Hepatic stellate cell (primary cell): Measurements from ENCODE around the gene FEM1C.

Experiments
- DNase-seq: peaks from one replicate; pipeline ENCODE4 v3.0.0; 2011; ENCODE audit warnings: low spot score

FEM1C gene, protein sequence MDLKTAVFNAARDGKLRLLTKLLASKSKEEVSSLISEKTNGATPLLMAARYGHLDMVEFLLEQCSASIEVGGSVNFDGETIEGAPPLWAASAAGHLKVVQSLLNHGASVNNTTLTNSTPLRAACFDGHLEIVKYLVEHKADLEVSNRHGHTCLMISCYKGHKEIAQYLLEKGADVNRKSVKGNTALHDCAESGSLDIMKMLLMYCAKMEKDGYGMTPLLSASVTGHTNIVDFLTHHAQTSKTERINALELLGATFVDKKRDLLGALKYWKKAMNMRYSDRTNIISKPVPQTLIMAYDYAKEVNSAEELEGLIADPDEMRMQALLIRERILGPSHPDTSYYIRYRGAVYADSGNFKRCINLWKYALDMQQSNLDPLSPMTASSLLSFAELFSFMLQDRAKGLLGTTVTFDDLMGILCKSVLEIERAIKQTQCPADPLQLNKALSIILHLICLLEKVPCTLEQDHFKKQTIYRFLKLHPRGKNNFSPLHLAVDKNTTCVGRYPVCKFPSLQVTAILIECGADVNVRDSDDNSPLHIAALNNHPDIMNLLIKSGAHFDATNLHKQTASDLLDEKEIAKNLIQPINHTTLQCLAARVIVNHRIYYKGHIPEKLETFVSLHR

DNA sequence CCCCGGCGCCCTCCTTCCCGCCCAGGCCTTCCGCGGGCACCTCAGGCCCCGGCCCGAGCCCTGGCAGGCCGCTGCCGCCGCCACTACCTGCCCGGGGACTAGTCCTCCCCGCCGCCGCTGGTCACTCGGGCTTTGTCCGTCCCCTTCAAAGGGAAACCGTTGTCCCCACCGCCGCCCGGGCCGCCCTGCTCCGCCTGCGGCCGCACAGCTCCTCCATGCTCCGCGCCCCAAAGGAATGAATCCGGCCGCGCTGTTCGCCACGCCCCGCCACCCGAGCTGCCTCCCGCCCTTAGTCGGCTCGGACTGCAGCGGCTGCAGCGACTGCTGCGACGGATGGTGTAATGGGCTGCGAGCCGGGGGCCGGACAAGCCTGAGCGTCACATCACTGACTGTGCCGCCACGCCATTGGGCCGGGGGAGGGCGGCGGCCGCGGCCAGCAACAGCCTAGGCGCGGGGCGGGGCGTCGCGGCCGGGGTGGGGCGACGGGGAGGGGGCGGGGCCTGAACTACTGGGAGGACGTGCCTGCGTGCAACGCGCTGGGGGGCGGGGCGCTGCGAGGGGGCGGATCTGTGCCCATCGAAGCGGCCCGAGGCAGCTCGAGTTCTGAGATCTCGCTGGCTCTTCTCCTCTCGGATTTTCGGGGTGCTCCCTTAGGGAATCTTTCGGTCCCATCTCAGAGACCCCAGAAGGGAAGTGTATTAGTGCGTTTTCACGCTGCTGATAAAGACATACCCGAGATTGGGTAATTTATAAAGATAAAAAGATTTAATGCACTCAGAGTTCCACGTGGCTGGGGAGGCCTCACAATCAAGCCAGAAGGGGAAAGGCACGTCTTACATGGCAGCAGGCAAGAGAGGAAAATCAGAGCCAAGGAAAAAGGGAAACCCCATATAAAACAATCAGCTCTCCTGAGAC lies at the start of gene FEM1C:
FEM1C (minus strand) TSS at position 340 of the 915 bp plus-strand sequence. CDS start 1,282 bp downstream, outside the sequence.
- DNase-seq: peak; percentile 94

DNA sequence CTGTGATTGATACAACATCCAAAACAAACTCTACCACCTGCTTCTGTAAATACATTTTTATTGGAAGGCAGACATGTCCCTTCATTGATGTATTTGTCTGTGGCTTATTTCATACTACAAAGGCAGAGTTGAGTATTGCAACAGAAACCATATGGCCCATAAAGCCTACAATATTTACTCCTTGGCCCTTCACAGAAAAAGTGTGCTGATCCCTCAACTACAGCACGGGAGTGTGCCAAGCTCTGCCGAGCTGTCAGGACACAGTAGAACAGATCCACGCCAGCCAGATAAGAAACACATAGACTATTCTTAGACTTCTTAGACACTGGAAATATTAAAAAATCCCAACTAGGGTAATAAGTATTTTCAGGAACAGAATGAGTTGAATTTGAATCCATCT lies 44.5 kb upstream of the FEM1C start:
- no peak for DNase-seq

DNA sequence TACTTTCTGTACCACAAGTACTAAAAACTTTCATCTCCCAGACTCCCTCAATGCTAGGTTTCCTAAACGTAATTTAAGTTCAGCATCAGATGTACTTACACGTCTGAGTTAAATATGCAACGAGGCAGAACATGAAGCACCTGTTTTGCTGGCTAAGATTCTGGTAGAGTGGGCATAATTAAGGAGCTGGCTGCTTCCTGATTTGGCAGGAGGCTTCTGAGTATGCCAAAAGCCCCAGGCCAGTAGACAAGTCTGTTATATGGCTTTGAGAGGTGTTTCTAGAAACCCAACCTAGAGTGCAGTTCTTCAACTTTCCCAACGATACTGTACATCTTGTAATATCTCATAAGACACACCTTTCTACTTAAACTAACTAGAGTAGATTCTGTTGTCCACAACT lies 44.1 kb upstream of the FEM1C start:
- no peak for DNase-seq

DNA sequence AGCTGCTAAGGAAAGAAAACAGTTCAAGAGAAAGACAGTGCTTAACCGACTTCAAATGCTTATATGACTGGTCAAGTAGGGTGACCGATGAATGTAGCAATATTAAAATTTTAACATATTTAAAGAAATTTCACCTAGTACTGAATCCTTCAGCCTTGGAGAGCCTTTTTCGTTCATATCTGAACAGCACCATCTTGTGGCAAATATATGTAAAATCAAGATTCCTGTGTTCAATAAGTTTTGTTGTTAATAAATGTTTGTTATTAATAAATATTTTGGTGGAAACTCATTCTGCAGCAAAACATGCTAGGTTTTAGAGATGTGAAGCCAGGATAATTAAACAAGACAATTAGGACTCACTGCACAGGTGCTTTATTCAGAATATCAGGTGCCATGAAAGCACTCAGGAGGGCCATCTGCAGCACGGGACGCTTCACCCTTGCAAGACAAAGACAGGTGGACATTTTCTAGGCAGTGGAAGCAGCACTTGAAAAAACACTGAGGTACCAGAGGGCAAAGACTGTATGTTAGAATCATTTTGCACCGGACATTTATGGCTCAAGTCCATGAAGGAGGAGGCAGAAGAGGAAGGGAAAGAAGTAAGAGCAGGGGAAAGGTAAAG lies 42.1 kb upstream of the FEM1C start:
- no peak for DNase-seq

DNA sequence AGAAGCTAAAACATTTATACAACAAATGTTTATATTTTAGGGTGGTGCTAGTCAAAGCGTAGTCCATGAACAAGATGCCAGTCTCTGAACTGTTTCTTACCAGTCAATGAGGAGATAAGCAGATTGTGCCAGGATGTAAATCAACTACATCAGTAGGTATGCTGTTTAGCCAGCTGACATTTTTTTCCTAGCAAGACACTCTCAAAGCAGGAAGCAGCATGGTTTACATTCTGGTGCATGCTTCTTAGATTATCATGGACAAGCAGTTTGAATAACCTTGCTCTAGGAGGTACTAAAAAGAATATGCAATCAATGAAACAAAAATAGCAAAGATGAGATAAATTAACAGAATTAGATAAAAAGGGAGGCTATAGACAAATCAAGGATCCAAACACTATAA lies 40.7 kb upstream of the FEM1C start:
- DNase-seq: no peak

DNA sequence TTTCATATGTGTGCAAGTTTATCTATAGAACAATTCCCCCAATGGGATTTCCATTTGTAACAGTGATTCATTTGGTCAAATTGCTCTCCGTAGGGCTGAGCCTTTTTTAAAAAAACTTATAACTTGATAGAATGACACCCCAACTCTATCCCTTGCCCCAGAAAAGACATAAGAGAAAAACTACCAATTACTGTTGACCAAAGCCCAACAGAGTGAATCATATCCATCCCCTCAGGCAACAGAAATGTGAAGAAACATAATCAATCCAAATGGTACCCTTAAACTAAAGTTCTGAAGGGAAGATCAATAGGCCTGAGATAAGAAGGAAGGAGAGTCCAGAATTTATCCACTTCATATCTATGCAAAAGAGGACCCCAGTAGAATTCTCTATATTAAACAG lies 39.9 kb upstream of the FEM1C start:
- DNase-seq: no peak

DNA sequence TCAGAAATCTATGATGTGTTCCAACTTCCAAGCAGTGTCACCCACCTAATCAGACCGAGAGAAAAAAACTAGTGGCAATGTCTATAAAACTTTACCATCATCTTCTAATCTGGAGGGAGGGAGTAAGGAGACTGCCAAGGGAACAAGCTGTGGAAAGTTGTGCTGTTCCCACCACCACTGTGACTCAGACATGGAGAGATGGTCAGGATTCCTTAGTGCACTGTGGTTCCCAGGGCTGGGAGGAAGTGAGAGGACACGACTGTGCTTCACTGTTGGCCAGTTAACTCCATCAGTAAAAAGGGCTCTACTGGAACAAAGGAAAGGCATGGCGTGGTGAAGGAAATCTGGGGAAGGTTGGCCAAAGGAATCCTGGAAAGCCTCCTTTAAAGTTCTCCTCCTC lies 38.9 kb upstream of the FEM1C start:
- DNase-seq: peak; percentile 73

DNA sequence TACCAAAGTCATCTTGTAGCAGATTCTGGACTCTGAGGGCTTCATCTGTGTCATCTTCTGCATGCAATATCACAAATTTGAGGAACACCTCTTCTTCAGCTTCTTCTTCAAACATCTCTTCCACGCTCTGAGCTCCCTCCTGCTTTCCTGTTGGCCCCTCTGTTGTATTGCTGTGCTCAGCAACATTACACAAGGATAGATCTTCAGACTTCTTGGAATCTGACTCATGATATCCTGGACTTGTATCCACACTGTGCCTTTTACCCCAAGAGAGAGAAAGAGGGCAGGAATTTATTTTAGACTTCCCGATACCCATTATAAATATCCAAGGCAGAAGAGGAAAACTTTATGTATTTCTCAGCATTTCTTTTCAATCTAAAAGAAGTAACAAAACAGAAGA lies 36.4 kb upstream of the FEM1C start:
- DNase-seq: no peak

DNA sequence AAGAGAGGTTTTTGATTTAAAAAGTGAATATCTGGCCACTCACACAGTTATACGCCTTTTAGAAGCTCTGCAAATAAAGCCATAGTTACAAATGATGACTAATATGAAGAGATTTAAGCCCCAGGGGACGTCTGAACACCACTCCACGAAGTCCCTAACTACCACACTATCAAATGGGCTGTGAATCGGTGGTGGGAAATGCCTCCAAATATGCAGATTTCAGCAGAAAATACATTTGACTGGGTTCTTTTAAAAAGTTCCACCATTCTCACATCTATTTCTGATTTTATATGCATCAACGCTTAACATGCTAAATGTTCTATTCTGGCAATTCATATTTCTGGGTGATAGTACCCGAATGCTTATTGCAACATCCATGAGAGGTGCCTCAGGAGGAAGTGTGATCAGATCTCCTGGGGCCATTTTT lies 35.2 kb upstream of the FEM1C start:
- no peak for DNase-seq

DNA sequence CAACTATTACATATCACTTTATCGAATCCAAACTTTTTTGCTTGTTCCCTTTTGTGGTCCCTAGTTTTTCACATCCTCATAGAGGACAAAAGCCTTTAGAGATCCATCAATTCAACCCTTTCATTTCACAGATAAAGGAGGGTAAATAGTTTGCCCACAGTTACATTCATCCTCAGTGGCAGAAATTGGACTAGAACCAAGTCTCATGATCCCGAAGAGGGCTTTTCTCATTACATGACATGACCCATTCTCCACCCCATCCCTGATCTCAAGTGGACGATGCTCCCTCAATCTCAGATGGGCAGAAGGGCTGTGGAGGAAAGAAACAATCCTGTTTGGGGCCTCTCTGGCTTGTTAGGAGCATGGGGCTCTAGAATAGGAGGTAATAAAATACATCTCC lies 34.6 kb upstream of the FEM1C start:
- DNase-seq: no peak

DNA sequence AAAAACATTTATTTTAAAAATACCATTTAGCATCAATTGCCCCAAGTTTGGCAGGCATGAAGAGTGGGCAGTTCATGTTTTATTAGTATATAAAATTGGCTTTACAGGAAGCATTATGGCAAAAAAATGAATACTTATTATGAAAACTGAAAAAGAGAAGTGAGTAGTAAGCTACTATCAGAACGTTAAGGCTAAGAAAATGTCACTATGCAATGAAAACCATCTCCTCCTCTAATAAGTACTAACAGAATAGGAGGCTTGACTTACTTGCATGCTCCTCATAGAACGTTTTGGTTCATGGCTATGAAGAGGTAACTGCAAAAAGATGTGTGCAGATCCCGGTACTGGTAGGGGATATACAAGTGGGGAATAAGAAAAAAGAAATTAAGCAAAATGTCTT lies 34.1 kb upstream of the FEM1C start:
- no peak for DNase-seq

DNA sequence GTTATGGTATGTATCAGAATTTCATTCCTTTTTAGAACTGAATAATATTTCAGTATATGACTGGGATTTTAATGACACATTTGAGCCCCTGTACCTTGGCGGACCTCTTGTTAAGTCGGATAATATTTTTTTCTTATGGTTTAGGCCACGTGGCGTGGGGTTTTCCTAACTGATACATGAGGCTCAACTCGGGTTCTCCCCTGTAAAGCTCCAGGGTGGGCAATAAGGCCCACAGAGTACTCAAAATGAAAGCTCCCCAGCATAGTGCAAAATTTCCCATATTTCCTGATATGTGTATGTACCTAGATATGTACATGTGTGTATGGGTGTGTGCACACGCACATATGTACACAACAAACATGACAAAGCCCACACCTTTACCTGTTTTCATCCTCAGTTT lies 33.2 kb upstream of the FEM1C start:
- no peak for DNase-seq

DNA sequence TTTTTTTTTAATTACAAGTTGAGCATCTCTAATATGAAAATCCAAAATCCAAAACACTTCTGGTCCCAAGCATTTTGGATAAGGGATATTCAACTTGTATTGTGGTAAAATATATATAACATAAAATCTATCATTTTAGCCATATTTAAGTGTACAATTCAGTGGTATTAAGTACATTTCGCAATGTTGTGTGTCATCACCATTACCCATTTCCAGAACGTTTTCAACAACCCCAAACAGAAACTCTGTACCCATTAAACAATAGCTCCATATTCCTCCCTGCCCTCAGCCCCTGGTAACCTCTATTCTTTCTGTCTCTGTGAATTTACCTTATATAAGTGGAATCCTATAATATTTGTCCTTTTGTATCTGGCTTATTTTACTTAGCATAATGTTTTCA lies 32.8 kb upstream of the FEM1C start:
- DNase-seq: no peak

DNA sequence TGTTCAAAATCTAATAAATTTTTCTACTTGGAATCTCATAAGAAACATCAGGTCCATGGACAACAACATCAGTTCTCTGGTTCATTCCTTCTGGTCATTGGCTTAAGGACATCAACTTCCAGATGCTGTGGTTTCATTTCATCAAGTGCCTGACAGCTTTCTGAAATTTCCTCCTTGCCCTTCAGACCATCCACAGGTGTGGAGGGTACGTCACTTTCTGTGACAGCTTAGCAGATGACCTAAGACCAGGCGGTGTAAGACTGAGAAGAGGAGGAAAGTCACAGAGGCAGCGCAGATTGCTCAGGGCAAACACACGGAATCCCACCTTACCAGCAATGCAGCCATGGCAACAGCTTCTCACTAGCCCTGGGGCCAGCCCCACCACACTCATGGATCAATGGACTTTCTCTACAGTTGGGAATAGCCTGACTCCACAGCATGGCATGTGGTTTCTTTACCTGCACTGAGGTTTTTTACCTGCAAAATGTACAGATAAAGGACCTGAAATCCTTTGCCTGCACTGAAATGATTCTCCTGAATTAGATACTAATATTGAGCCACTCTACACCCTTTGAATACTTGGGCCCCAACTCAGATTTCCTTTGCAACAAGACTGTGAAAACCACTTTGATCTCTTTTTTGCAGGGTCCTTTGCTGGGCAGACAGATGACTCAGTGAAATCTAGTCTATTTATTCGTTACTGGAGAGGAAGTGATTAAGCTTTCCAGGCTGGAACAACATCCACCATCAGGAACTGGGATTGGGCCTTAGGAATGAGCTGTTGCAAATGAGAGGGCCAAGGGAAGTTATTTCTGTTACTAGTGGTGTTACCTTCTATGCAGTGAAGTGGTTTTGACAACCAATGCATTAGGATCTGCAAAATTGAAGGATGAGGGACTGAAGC lies 30.8 kb upstream of the FEM1C start:
- peak; percentile 46 for DNase-seq

DNA sequence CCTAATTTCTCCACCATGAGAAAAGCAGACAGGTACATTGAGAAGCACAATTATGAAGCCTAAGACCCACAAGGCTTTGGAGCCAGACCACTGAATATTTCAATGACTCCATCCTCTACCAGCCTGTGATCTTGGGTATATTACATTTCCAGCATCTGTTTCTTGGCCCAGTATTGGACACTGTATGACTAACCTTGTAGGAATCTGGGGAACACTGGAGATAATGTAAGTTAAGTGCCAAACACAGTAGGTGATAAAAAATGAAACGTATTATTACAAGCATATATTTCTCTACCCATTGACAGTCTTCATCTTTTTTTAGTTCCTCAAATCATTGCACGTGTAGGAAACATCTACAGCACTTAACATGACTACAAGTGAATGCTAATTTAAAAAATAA lies 28.6 kb upstream of the FEM1C start:
- no peak for DNase-seq

DNA sequence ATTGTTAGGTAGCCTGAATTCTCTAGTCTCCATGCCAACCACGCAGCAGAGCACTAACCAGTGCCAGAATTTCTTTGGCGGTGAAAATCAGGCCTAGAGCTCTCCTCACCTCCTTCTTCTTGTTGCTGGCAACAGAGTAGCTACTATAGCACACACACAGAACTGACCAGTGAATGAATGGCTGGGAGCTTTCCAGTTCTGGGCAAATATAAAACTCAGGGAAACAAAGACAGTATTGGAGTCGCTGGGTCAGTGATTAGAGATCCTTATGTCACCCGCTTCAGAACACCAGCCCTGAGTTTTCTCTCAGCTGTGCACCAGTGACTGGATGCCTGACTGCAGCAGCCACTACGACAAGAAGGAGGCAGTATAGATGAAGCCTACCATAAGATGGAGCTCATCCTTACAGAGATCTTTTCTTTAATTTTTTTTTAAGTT lies 26.9 kb upstream of the FEM1C start:
- DNase-seq: no peak

DNA sequence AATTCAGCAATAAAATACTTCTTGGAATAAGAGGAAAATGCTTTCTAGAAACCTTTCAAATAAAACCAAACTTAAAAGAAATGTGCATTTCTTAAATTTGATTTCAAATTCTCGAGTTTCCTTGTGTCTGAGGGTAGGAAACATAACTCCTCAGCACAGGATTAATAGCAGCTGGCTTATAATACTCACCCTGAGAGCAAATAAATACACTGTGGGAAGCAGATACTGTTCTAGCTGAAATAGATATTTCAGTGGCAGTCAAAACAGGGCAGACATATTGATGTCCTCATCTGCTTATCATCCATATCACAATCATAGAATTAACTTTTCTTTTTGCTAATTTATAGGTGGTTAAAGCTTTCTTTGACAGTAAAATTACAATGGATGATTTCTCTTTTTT lies 24.1 kb upstream of the FEM1C start:
- no peak for DNase-seq

DNA sequence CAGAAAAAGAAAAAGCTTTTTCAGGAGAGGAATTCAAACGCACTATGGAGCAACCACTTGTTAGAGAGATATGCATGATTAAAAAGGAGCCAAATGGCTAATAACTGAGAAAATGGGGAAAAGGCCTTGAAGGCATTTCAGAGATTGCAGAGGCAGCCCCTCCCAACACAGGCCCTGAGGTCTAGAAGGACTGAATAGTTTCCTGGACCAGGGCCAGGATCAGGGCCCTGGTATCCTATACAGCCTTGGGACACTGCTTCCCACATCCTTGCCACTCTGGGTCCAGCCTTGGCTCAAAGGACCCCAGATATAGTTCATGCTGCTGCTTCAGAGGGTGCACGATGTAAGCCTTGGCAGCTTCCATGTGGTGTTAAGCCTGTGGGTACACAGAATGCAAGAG lies 20.7 kb upstream of the FEM1C start:
- DNase-seq: no peak

DNA sequence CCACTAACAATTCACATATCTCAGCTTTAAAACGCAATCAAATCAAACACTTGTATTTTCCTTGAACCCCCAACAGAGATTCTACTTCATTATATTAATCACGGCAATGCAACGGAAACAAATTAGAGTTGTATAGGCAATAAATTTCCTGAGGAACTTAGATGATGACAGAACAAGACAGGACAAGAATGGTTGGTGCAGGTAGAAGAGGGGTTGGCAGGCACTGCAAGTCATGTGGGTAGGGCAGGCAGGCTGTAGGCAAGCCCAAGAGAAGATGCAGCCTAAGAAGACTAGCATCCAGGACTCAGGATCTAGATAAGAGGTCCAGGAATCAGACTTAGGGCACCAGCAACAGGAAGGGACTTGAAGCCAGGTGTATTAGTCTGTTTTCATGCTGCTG lies 16.6 kb upstream of the FEM1C start:
- no peak for DNase-seq

DNA sequence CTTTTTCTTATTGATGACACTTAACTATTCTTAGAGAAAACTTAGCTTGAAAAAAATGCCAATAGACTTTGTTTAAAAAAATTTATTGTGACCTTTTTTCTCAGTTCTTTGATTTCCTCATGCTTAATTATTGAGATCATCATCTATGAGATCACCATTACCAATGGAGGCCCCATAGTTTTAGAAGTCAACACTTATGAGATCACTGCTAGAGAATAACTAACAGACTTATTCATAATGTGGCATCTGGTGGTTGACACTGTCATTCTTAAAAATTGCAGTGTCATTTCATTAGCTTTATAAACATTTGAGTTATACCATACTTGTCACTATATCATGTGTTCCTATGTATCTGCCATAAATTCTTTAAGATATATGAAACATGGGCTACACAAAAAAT lies 14.9 kb upstream of the FEM1C start:
- DNase-seq: peak; percentile 49

DNA sequence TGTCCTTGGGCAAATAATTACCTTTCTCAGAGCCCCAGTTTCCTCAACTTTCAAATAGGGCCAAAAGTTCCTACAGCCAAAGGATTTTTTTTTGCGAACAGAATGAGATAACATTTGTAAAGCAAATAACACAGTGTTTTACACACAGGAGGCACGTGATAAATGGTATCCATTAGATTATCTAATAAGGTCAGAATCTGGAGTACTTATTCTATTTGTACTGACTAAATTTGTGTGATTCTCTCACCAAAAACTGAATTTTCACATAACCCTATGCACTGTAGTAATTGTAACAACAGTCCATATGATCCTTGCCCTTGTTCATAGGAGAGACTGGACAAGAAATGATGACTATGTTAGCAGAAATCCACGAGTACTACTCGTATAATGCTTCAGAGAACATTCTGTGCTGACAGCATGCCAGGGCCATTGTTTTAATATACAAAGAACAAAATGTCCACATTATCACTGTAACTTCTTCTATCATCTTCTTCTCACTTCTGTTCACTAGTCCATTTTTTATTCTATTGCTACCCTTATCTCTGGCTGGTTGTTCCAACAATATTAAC lies 13.9 kb upstream of the FEM1C start:
- DNase-seq: no peak
